Breast epithelium (tissue), 4 donors: ENCODE results near the gene SRMS. TPM values are rescaled to one million over a fixed set of nuclear protein-coding genes. Genes with fewer than 3 reads are reported as not detected.

Source experiments
- DNase-seq, 2 donors: peaks; one replicate each; pipeline ENCODE4 v3.0.0-alpha.2; 2019; ENCODE audit warnings: low spot score in 2 of 2
- H3K27ac ChIP-seq, 2 donors: fragments of 200-600 bp; sonication (generic) in 1 of 2; one replicate each; pipeline ENCODE4 v1.5.1; 2016 to 2019; ENCODE audit warnings: mild to moderate bottlenecking in 1 of 2
- H3K27me3 ChIP-seq, 2 donors: fragments of 200-600 bp; sonication (generic) in 1 of 2; one replicate each; pipeline versions ENCODE4 v1.5.1 to v1.6.0; 2017 to 2019; ENCODE audit warnings: control low read depth in 1 of 2, mild to moderate bottlenecking in 1 of 2
- H3K36me3 ChIP-seq: fragments of 200-600 bp; one replicate; pipeline ENCODE4 v1.5.1; 2019
- H3K4me1 ChIP-seq, 2 donors: fragments of 200-600 bp; sonication (generic); one replicate each; pipeline ENCODE4 v1.5.1; 2016 to 2019; ENCODE audit warnings: control low read depth in 1 of 2
- H3K4me3 ChIP-seq, 3 donors: fragments of 200-600 bp; sonication (generic); 1 replicate in 2 of 3; 2 replicates in 1 of 3; pipeline ENCODE4 v1.5.1; 2016 to 2019; ENCODE audit warnings: mild to moderate bottlenecking in 3 of 3, moderate library complexity in 2 of 3
- H3K9me3 ChIP-seq, 2 donors: fragments of 200-600 bp; sonication (generic) in 1 of 2; one replicate each; pipeline ENCODE4 v1.5.1; 2016 to 2019; ENCODE audit warnings: control low read depth in 1 of 2
- CTCF ChIP-seq, 3 donors: fragments of 450-650 bp; IDR thresholded peaks; one replicate each; pipeline ENCODE4 v1.5.1; 2016 to 2017; ENCODE audit warnings: antibody characterized with exemption in 3 of 3, mild to moderate bottlenecking in 3 of 3, moderate library complexity in 3 of 3
- POLR2A ChIP-seq: fragments of 450-650 bp; IDR thresholded peaks from one replicate; pipeline ENCODE4 v1.6.1; 2016; ENCODE audit warnings: antibody characterized with exemption, mild to moderate bottlenecking, moderate library complexity
- POLR2AphosphoS5 ChIP-seq, 3 donors: sonication (generic); formaldehyde crosslinking; IDR thresholded peaks; one replicate each; pipeline ENCODE4 v1.6.1; 2017; ENCODE audit warnings: antibody characterized with exemption in 3 of 3
- intact Hi-C: fragments of 100-400 bp; cut with DNase I; formaldehyde crosslinking; loops from one replicate; pipeline ENCODE4 v1.15.1; 2023; ENCODE audit warnings: low total_unique reads
- total RNA-seq, 3 donors: library from RNA; depleted of rRNA; stranded (reverse); fragments of >200 nt; gene quantifications; one replicate each; pipeline ENCODE4 v1.1.0, GENCODE V29; 2016

The SRMS gene
- total RNA-seq, 3 donors from 2014 or later, result 0.59 to 0.66 TPM; not detected in 1

GRCh38 chr20:63558804-63559484 is 11.4 kb upstream of the SRMS start:
- H3K27ac ChIP-seq, result no peak overlapping the region
- H3K4me3 ChIP-seq, result no peak overlapping the region
- peaks cover 8% of the 10 kb centered on the region for H3K36me3 ChIP-seq
- intact Hi-C loops, result no loop called here
- H3K9me3 ChIP-seq, result no peaks in the 10 kb centered on the region
- H3K4me1 ChIP-seq, result peaks cover 0 to 4% of the 10 kb centered on the region in 2 donors
- TF ChIP-seq POLR2AphosphoS5 (IDR thresholded peaks at IDR 0.05) (no peak), CTCF (IDR thresholded peaks at IDR 0.05) (no peak), POLR2A (no peak)
- H3K27me3 ChIP-seq, result no peaks in the 10 kb centered on the region
- DNase-seq, result no peak

- Histone ChIP-seq H3K36me3 (no peaks in the 10 kb centered on the region), H3K27ac (no peak overlapping the region), H3K27me3 (no peaks in the 10 kb centered on the region), H3K4me1 (peaks cover 0 to 5% of the 10 kb centered on the region in 2 donors), H3K9me3 (no peaks in the 10 kb centered on the region), H3K4me3 (no peak overlapping the region)
- intact Hi-C loops, result no loop called here
- no peak for DNase-seq
- TF ChIP-seq CTCF (IDR thresholded peaks at IDR 0.05), result no peak
- no peak for TF ChIP-seq POLR2A
- no peak for TF ChIP-seq POLR2AphosphoS5 (IDR thresholded peaks at IDR 0.05)
Observed at GRCh38 chr20:63557481-63557891, 9.9 kb upstream of the SRMS start.

- H3K4me3 ChIP-seq, result no peak overlapping the region
- H3K4me1 ChIP-seq, result peaks cover 0 to 5% of the 10 kb centered on the region in 2 donors
- H3K9me3 ChIP-seq, result no peaks in the 10 kb centered on the region
- no peaks in the 10 kb centered on the region for H3K27me3 ChIP-seq
- intact Hi-C loops, result no loop called here
- TF ChIP-seq POLR2AphosphoS5 (IDR thresholded peaks at IDR 0.05), result no peak
- TF ChIP-seq POLR2A, result no peak
- no peak for TF ChIP-seq CTCF (IDR thresholded peaks at IDR 0.05)
- H3K27ac ChIP-seq, result no peak overlapping the region
- DNase-seq, result no peak
- H3K36me3 ChIP-seq, result no peaks in the 10 kb centered on the region
Observed at GRCh38 chr20:63556873-63557478, 9.4 kb upstream of the SRMS start.

- no peak overlapping the region for H3K27ac ChIP-seq
- H3K9me3 ChIP-seq, result no peaks in the 10 kb centered on the region
- intact Hi-C loops, result no loop called here
- H3K36me3 ChIP-seq, result no peaks in the 10 kb centered on the region
- no peak for DNase-seq
- H3K4me3 ChIP-seq, result no peak overlapping the region
- no peak for TF ChIP-seq POLR2AphosphoS5 (IDR thresholded peaks at IDR 0.05)
- no peak for TF ChIP-seq CTCF (IDR thresholded peaks at IDR 0.05)
- no peak for TF ChIP-seq POLR2A
- H3K4me1 ChIP-seq, result peaks cover 0 to 5% of the 10 kb centered on the region in 2 donors
- no peaks in the 10 kb centered on the region for H3K27me3 ChIP-seq
Observed at GRCh38 chr20:63555661-63556381, 8.3 kb upstream of the SRMS start.
